ENCODE results near the gene FBXL17. TPM values are rescaled to one million over a fixed set of nuclear protein-coding genes. Genes with fewer than 3 reads are reported as not detected.

Gene FBXL17
- total RNA-seq (10 to 100 TPM; 30.0 to 58.0 TPM), polyA plus RNA-seq (ENCODE audit: insufficient read length in 2 of 2) (10 to 100 TPM; 34.0 to 46.6 TPM)
- long read RNA-seq, donor 1, full-length matches to known transcripts, result 11 of 11 reads
- long read RNA-seq, donor 1, partial matches to known transcripts, result 0 of 11 reads
- long read RNA-seq, donor 1, other reads (novel, unspliced or antisense), result 0 of 11 reads
- long read RNA-seq, donor 2, full-length matches to known transcripts, result 5 of 5 reads
- long read RNA-seq, donor 2, partial matches to known transcripts, result 0 of 5 reads
- long read RNA-seq, donor 2, other reads (novel, unspliced or antisense), result 0 of 5 reads
- long read RNA-seq, donor 3, full-length matches to known transcripts, result 3 of 3 reads
- long read RNA-seq, donor 3, partial matches to known transcripts, result 0 of 3 reads
- long read RNA-seq, donor 3, other reads (novel, unspliced or antisense), result 0 of 3 reads
- long read RNA-seq, donor 4, full-length matches to known transcripts, result 3 of 3 reads
- long read RNA-seq, donor 4, partial matches to known transcripts, result 0 of 3 reads
- long read RNA-seq, donor 4, other reads (novel, unspliced or antisense), result 0 of 3 reads

DNA sequence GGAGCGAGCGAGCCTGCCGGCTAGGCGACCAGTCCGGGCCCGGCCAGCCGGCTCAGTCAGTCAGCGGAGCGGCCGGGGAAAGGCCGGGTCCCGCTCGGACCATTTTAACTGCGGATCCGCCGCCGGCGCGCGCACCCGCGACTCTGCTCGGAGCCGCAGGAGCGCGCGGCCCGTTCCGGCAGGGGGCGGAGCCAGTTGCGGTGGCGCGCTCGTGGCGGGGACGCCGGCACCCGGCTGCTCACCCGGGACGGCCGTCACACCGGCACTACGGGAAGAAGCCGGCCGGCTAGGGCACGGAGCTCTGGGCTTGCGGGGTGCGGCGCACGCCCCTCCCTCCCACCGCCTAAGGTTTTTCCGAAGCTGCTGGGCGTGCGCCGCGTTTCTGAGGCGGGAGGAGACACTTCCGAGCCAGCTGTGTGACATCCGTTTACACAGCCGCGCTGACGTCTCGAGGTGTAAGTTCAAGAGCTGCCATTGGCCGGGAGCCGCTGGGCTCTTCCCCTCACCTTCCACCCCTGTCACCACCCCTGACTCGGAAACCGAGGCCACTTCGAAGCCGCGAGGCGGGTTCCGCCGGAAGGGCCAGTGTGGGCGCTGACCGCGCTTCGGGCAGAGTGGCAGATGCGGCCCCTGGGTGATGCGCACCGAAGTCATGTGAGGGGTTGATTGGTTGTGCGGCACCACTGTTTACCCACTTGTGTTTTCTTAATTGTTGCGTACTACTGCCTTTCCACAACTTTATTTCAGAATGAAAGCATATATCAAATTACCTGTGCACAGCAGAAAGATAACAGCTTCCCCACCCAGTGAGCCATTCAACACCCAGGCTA lies at the start of gene FBXL17:
Gene FBXL17 (minus strand): TSS at position 145 of the 830 bp plus-strand sequence.
- peak; percentile 84 to 98 (median 90) for DNase-seq (ENCODE audit: low read depth in 4 of 6, low spot score in 6 of 6)
- Histone ChIP-seq H3K9me3 (ENCODE audit: control insufficient read depth, insufficient read depth, low read length) (no peaks in the 10 kb centered on the region), H3K4me3 (ENCODE audit: low read depth, low read length) (peak within 1 kb of the TSS; percentile 75), H3K27ac (ENCODE audit: low read depth, low read length) (peak within 1 kb of the TSS; percentile 96), H3K36me3 (ENCODE audit: control insufficient read depth, insufficient read depth, low read length) (no peaks in the 10 kb centered on the region), H3K27me3 (ENCODE audit: control insufficient read depth, insufficient read depth, low read length) (no peaks in the 10 kb centered on the region), H3K4me1 (ENCODE audit: control insufficient read depth, insufficient read depth, low read length) (peaks cover 3% of the 10 kb centered on the region)
- WGBS (ENCODE audit: insufficient coverage), result under 1% methylated on average over 81 of the region's 82 CpGs

DNA sequence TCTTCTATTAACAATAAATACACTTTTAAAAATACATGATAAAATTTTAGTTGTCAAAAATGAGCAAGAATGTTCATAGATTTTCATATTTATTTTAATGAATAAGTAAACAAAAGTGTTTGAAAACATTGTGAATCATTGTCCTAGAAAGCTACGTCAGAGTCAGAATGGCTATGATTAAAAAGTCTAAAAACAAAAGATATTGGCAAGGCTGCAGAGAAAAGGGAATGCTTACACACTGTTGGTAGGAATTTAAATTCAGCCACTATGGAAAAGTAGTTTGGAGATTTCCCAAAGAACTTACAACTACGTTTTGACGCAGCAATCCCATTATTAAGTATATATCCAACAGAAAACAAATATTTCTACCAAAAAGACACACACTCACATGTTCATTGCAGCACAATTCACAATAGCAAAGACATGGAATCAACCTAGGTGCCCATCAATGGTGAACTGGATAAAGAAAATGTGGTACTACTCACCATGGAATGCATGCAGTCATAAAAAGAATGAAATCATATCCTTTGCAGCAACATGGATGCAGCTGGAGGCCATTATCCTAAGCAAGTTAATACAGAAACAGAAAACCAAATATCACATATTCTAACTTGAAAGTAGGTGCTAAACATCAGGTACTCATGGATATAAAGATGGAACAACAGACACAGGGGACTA lies 49.2 kb upstream of the FBXL17 start:
- Histone ChIP-seq H3K9me3 (ENCODE audit: control insufficient read depth, insufficient read depth, low read length) (no peaks in the 10 kb centered on the region), H3K27me3 (ENCODE audit: control insufficient read depth, insufficient read depth, low read length) (no peaks in the 10 kb centered on the region), H3K36me3 (ENCODE audit: control insufficient read depth, insufficient read depth, low read length) (no peaks in the 10 kb centered on the region), H3K4me3 (ENCODE audit: low read depth, low read length) (no peak overlapping the region), H3K4me1 (ENCODE audit: control insufficient read depth, insufficient read depth, low read length) (no peaks in the 10 kb centered on the region), H3K27ac (ENCODE audit: low read depth, low read length) (no peak overlapping the region)
- no CpG with 5 or more reads among the region's 3 CpGs for WGBS (ENCODE audit: insufficient coverage)
- no peak for DNase-seq (ENCODE audit: low read depth in 4 of 6, low spot score in 6 of 6)

DNA sequence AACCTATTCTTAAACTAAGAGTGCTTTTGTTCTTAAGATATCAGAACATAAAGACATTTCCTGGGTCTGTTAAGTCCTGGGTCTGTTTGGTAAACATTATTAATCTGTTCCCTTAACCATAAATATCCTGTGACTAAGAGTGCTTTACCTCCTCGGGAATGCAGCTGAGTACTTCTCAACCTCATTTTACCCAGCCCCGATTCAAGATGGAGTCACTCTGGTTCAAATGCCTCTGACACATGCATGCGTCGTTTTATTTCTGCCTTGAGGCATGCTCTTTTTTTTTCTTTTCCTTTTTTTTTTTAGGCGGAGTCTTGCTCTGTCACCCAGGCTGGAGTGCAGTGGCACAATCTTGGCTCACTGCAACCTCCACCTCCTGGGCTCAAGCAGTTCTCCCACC lies 39.8 kb upstream of the FBXL17 start:
- Histone ChIP-seq H3K27me3 (ENCODE audit: control insufficient read depth, insufficient read depth, low read length) (no peaks in the 10 kb centered on the region), H3K4me3 (ENCODE audit: low read depth, low read length) (no peak overlapping the region), H3K36me3 (ENCODE audit: control insufficient read depth, insufficient read depth, low read length) (no peaks in the 10 kb centered on the region), H3K9me3 (ENCODE audit: control insufficient read depth, insufficient read depth, low read length) (no peaks in the 10 kb centered on the region), H3K27ac (ENCODE audit: low read depth, low read length) (no peak overlapping the region), H3K4me1 (ENCODE audit: control insufficient read depth, insufficient read depth, low read length) (no peaks in the 10 kb centered on the region)
- no peak for DNase-seq (ENCODE audit: low read depth in 4 of 6, low spot score in 6 of 6)
- WGBS (ENCODE audit: insufficient coverage), result 87% methylated on average over 5 of the region's 5 CpGs

DNA sequence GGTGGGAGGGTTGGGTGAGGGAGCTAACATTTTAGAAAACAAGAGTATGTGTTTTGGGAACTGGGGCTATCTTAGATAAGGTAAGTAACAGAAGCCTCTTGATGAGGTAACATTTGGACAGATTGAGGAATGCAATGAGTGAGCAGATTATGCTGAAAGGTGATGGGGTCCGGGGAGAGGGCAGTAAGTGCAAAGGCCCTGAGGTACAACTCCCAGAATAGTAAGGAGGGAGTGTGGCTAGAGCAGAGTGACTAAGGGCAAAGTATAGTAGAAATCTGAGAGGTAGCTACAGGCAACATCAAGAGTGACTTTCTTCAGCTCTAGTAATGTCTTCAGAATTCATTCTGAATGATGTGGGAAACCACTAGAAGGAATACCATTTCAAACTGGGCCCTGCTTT lies 38.9 kb upstream of the FBXL17 start:
- WGBS (ENCODE audit: insufficient coverage), result 0% methylated on average over 1 of the region's 1 CpG

DNA sequence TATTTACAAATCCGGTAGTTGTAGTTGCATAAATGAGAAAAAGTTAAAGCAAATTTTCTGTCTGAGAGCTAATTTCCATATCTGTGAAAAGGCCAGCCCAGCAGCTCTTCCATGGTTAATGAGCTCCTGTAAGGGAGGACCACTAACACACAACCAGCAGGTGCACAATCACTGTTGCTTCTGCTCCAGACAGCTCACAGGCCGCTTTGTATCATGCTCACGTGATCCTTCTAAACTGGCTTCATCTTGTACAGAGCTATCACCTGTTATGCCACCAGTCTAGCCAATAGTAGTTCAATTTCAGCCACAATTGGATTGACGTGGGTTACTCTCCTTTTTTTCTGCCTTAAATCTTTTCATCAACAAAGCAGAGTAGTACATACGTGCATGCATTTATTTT lies 38.3 kb upstream of the FBXL17 start:
- H3K27ac ChIP-seq (ENCODE audit: low read depth, low read length), result no peak overlapping the region
- H3K9me3 ChIP-seq (ENCODE audit: control insufficient read depth, insufficient read depth, low read length), result no peaks in the 10 kb centered on the region
- 67% methylated on average over 3 of the region's 5 CpGs for WGBS (ENCODE audit: insufficient coverage)
- H3K4me1 ChIP-seq (ENCODE audit: control insufficient read depth, insufficient read depth, low read length), result no peaks in the 10 kb centered on the region
- H3K27me3 ChIP-seq (ENCODE audit: control insufficient read depth, insufficient read depth, low read length), result no peaks in the 10 kb centered on the region
- H3K36me3 ChIP-seq (ENCODE audit: control insufficient read depth, insufficient read depth, low read length), result no peaks in the 10 kb centered on the region
- DNase-seq (ENCODE audit: low read depth in 4 of 6, low spot score in 6 of 6), result peak in 2 of 6 donors; percentile 29 to 32
- H3K4me3 ChIP-seq (ENCODE audit: low read depth, low read length), result no peak overlapping the region

More for the DNA sequence above, 38.9 kb upstream of the FBXL17 start:
- H3K27me3 ChIP-seq (ENCODE audit: control insufficient read depth, insufficient read depth, low read length), result no peaks in the 10 kb centered on the region
- no peak overlapping the region for H3K4me3 ChIP-seq (ENCODE audit: low read depth, low read length)
- no peaks in the 10 kb centered on the region for H3K9me3 ChIP-seq (ENCODE audit: control insufficient read depth, insufficient read depth, low read length)
- DNase-seq (ENCODE audit: low read depth in 4 of 6, low spot score in 6 of 6), result no peak
- no peak overlapping the region for H3K27ac ChIP-seq (ENCODE audit: low read depth, low read length)
- no peaks in the 10 kb centered on the region for H3K36me3 ChIP-seq (ENCODE audit: control insufficient read depth, insufficient read depth, low read length)
- no peaks in the 10 kb centered on the region for H3K4me1 ChIP-seq (ENCODE audit: control insufficient read depth, insufficient read depth, low read length)

DNA sequence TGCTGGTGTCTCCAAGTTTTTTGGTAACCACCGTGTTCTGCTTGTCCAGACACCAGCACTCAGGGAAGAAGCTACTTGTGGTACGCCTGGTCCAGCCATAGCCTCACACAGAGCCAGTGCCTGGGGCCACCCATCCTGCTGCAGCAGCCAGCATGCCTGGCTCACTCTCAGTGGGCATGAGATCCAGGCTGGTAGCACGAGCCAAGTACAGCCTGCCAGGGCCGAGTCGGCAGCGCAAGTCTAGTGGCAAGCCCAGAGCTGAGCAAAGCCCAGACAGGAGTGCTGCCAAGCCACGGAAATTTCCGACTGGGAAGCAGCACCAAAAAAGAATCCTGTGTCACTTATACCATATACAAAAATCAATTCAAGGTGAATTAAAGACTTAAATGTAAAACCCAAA lies 36.3 kb upstream of the FBXL17 start:
- peak in 5 of 6 donors; percentile 7 to 89 (median 20) for DNase-seq (ENCODE audit: low read depth in 4 of 6, low spot score in 6 of 6)
- H3K27ac ChIP-seq (ENCODE audit: low read depth, low read length), result no peak overlapping the region
- H3K4me1 ChIP-seq (ENCODE audit: control insufficient read depth, insufficient read depth, low read length), result no peaks in the 10 kb centered on the region
- H3K36me3 ChIP-seq (ENCODE audit: control insufficient read depth, insufficient read depth, low read length), result no peaks in the 10 kb centered on the region
- no peak overlapping the region for H3K4me3 ChIP-seq (ENCODE audit: low read depth, low read length)
- H3K9me3 ChIP-seq (ENCODE audit: control insufficient read depth, insufficient read depth, low read length), result no peaks in the 10 kb centered on the region
- no peaks in the 10 kb centered on the region for H3K27me3 ChIP-seq (ENCODE audit: control insufficient read depth, insufficient read depth, low read length)
- WGBS (ENCODE audit: insufficient coverage), result 68% methylated on average over 7 of the region's 8 CpGs

DNA sequence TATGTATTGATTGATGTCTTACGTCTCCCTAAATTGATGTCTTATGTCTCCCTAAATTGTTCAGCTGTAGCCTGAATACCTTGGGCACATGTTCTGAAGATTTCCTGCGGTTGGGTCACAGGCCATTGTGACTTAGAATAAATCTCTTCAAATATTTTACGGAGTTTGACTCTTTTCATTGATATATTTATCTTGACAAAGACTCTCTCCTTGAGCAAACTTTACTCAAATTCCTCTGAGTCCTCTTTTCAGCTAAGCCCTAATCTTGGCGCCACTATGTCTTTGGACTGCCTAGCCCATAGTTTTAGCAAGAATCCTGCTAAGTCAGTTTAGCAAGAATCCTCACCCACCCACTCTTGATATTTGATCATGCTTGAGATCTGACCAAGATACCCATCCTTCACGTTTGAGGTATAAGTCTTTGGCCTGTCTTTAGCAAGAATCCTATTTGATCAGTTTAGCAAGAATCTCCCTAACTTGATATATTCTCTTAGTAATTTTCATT lies 35.3 kb upstream of the FBXL17 start:
- Histone ChIP-seq H3K27ac (ENCODE audit: low read depth, low read length) (no peak overlapping the region), H3K4me1 (ENCODE audit: control insufficient read depth, insufficient read depth, low read length) (no peaks in the 10 kb centered on the region), H3K4me3 (ENCODE audit: low read depth, low read length) (no peak overlapping the region), H3K36me3 (ENCODE audit: control insufficient read depth, insufficient read depth, low read length) (no peaks in the 10 kb centered on the region), H3K27me3 (ENCODE audit: control insufficient read depth, insufficient read depth, low read length) (no peaks in the 10 kb centered on the region), H3K9me3 (ENCODE audit: control insufficient read depth, insufficient read depth, low read length) (no peaks in the 10 kb centered on the region)
- 100% methylated on average over 1 of the region's 5 CpGs for WGBS (ENCODE audit: insufficient coverage)
- DNase-seq (ENCODE audit: low read depth in 4 of 6, low spot score in 6 of 6), result no peak

DNA sequence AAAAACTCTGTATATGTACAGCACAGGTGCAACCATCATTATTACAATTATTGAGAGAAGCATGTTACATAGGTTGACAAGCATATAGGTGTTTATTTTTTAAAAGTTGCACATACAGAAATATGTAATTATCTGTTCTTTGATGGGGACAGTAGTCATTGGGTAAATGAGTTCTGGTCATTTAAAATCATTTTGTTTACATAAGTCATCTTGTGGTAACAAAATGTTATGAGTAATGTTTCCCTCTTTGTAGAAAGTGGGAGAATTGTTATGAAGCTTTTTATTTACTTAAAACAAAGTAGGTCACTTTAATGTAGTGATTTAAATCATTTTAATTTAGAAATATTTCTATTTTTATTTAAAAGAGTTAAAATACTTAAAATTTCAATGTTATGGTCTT lies 33.8 kb upstream of the FBXL17 start:
- Histone ChIP-seq H3K9me3 (ENCODE audit: control insufficient read depth, insufficient read depth, low read length) (no peaks in the 10 kb centered on the region), H3K27me3 (ENCODE audit: control insufficient read depth, insufficient read depth, low read length) (no peaks in the 10 kb centered on the region), H3K4me3 (ENCODE audit: low read depth, low read length) (no peak overlapping the region), H3K36me3 (ENCODE audit: control insufficient read depth, insufficient read depth, low read length) (no peaks in the 10 kb centered on the region), H3K4me1 (ENCODE audit: control insufficient read depth, insufficient read depth, low read length) (no peaks in the 10 kb centered on the region), H3K27ac (ENCODE audit: low read depth, low read length) (no peak overlapping the region)
- no peak for DNase-seq (ENCODE audit: low read depth in 4 of 6, low spot score in 6 of 6)

DNA sequence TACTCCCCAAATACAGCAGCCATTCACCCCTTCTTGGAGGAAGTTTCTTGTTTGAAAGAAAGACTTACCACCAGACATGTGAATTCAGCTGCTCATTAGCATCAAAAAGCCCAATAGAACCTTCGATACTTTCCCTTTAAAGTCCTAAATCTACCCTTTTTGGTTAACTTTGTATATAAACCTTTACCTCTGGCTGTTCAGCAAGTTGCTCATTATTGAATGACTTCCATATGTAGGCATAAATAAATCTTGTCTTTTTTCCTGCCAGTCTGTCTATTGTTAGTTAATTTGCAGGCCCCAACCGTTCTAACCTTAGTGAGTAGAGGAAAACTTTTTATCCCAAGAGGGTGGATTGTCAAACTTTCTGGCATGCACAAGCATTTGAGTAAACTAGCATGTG lies 27.9 kb upstream of the FBXL17 start:
- Histone ChIP-seq H3K4me3 (ENCODE audit: low read depth, low read length) (no peak overlapping the region), H3K4me1 (ENCODE audit: control insufficient read depth, insufficient read depth, low read length) (no peaks in the 10 kb centered on the region), H3K27ac (ENCODE audit: low read depth, low read length) (no peak overlapping the region), H3K9me3 (ENCODE audit: control insufficient read depth, insufficient read depth, low read length) (no peaks in the 10 kb centered on the region), H3K27me3 (ENCODE audit: control insufficient read depth, insufficient read depth, low read length) (no peaks in the 10 kb centered on the region), H3K36me3 (ENCODE audit: control insufficient read depth, insufficient read depth, low read length) (no peaks in the 10 kb centered on the region)
- WGBS (ENCODE audit: insufficient coverage), result no CpG with 5 or more reads among the region's 2 CpGs
- peak in 2 of 6 donors; percentile 6 to 19 for DNase-seq (ENCODE audit: low read depth in 4 of 6, low spot score in 6 of 6)
